22Rv1 (cell line): ENCODE measurements around the gene OSBPL3.
"Not testable (repeated sequence)": the region's sequence is repeated elsewhere in the genome, so short reads cannot be mapped to it uniquely, and the experiment has no call there.

Experiments
- H3K27ac ChIP-seq: fragments of 450-650 bp; 2 replicates; pipeline ENCODE4 v1.5.1; 2017
- ZFX ChIP-seq: fragments of 450-650 bp; IDR thresholded peaks from 2 replicates; pipeline ENCODE4 v1.6.1; 2017; ENCODE audit warnings: antibody characterized with exemption, borderline replicate concordance
- TF ChIP-seq, protein P1 (sequence below): fragments of 450-650 bp; IDR thresholded peaks from 2 replicates; pipeline ENCODE4 v1.5.1; 2017; ENCODE audit warnings: mild to moderate bottlenecking

Gene OSBPL3

GRCh38 chr7:25014756-25015155, 34.8 kb upstream of the OSBPL3 start:
- H3K27ac ChIP-seq = no peak overlapping the region
- TF ChIP-seq, protein P1, sequence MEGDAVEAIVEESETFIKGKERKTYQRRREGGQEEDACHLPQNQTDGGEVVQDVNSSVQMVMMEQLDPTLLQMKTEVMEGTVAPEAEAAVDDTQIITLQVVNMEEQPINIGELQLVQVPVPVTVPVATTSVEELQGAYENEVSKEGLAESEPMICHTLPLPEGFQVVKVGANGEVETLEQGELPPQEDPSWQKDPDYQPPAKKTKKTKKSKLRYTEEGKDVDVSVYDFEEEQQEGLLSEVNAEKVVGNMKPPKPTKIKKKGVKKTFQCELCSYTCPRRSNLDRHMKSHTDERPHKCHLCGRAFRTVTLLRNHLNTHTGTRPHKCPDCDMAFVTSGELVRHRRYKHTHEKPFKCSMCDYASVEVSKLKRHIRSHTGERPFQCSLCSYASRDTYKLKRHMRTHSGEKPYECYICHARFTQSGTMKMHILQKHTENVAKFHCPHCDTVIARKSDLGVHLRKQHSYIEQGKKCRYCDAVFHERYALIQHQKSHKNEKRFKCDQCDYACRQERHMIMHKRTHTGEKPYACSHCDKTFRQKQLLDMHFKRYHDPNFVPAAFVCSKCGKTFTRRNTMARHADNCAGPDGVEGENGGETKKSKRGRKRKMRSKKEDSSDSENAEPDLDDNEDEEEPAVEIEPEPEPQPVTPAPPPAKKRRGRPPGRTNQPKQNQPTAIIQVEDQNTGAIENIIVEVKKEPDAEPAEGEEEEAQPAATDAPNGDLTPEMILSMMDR = no peak
- TF ChIP-seq ZFX = no peak

- not testable (repeated sequence) for H3K27ac ChIP-seq
Observed at GRCh38 chr7:25012710-25013109, 32.7 kb upstream of the OSBPL3 start.

DNA sequence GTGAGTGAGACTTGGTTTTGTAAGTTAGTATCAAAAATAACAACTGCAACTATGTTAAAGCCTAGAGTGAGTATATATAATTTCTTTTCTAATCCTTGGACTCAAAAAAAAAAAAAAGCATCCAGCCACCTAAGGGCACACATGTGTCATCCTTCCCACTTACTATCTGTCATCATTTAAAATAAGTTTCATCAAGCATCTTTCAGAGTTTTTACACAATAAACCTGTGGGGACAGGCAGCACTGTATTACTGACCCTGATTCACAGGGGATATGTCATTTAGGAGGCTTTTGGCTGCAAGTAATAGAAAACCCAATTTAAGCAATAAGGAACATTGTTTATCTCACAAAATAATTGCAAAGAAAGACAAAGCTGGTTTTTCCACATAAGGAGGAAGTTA, 32.3 kb upstream of the OSBPL3 start:
- H3K27ac ChIP-seq = no peak overlapping the region
- TF ChIP-seq, protein P1 = no peak
- TF ChIP-seq ZFX = no peak

GRCh38 chr7:25009257-25009656, 29.3 kb upstream of the OSBPL3 start:
- TF ChIP-seq, protein P1 = no peak
- no peak for TF ChIP-seq ZFX

DNA sequence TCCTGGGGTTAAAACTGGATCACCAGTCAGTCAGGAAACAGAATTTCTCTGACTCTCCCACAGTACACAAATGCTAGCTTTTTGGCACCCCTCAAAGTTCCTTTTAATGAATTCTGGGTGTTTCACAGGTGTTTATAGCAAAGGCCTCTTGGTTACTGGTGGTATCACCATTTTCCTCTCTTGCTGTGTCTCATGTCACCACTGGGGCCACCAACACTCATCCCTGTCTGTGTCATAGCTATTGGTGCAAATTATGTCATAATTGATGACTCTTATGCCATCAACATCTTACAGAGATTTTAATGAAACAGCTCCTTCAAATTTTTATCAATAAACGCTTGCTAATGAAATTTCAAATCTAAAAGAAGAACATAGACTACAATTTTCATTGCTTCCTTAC, 27.7 kb upstream of the OSBPL3 start:
- no peak overlapping the region for H3K27ac ChIP-seq
- TF ChIP-seq, protein P1 = no peak
- TF ChIP-seq ZFX = no peak

More at GRCh38 chr7:25009257-25009656, 29.3 kb upstream of the OSBPL3 start:
- no peak overlapping the region for H3K27ac ChIP-seq

DNA sequence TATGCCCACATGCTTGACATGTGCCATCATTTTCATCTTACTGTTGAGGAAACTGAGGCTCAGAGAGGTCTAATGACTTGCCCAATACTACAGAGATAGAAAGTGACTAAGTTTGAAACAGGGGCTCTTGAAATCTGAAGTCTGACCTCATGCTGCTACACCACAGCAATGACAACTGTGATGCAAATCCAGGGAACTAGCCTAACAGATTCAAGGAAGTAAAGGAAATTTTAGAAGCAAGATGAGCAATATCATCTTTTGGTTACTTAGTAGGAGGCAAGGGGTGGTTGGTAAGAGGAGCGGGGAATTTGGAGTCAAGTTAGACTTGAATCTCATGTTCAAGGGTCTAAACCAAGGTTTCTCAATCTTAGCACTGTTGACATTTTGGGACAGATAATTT, 26.3 kb upstream of the OSBPL3 start:
- no peak for TF ChIP-seq ZFX
- TF ChIP-seq, protein P1 = no peak
- H3K27ac ChIP-seq = no peak overlapping the region

DNA sequence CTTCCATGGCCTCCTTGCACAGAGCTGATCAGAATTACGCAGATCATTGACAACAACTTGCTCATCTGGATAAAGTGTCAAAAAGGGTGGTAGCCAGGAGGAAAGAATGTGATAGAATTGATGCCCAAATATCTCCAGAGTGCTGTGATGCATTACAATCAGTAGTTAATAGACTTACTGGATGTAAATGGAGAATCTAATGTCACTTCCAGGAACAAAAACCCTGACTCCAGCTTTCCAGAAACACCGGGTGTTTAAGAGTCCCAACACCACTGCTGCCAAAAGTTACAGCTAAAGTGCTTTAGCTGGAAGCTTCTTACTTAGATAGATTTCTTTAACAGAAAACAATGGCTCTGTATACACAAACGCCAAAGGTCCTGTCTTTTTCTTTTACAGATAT, 25.7 kb upstream of the OSBPL3 start:
- no peak overlapping the region for H3K27ac ChIP-seq
- TF ChIP-seq ZFX = no peak
- TF ChIP-seq, protein P1 = no peak

GRCh38 chr7:25002786-25003185, 22.8 kb upstream of the OSBPL3 start:
- no peak overlapping the region for H3K27ac ChIP-seq
- no peak for TF ChIP-seq ZFX
- TF ChIP-seq, protein P1 = no peak
